ENCODE data around the gene SYN1.

SYN1 gene

DNA sequence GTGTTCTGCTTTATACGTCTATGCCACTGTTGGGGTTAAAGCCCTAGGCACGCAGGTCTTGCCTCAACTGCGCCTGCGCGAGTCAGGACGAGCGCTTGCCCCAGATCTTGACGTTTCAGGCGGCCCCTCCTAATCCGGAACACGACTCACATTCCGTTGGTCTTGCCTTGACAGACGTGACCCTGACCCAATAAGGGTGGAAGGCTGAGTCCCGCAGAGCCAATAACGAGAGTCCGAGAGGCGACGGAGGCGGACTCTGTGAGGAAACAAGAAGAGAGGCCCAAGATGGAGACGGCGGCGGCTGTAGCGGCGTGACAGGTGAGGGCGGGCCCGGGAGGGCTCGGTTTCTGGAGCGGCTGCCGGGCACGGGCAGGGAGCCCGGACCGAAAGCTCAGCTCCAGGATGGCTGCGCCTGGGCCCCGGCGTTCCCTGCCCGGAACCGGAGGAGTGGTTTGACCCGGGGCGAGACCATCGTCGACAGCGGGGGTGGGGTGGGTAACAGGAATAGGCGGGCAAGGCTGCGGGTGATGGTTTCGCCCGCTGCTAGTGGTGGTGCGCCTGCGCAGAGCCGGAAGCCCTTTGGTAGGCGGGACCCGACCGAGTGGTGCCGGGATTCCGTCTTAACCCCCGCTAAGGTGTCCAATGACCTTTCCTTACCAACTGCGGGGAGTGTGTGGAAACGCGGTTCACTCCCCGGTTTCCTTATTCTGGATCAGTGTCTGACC is 58.6 kb downstream of the SYN1 start, which contains the start of gene ARAF:
ARAF (plus strand) TSS at position 272 of the 725 bp plus-strand sequence. CDS start 1,763 bp downstream, outside the sequence.
- DNase-seq (ENCODE audit: low spot score in 2 of 2) (peak; percentile 81 to 95), ATAC-seq (peak; percentile 90)
- Mint-ChIP-seq H3K4me3 (peak within 1 kb of the TSS; percentile 89), H3K27ac (peak within 1 kb of the TSS; percentile 98), H3K36me3 (peaks cover 52% of the 10 kb centered on the region), H3K9me3 (no peaks in the 10 kb centered on the region), H3K4me1 (peaks cover 43% of the 10 kb centered on the region)

GRCh38 chrX:47560179-47560933 is 59.3 kb downstream of the SYN1 start:
- DNase-seq (ENCODE audit: low spot score in 2 of 2) (no peak), ATAC-seq (no peak)
- peak overlapping the region; percentile 98 for H3K27ac Mint-ChIP-seq
- H3K4me3 Mint-ChIP-seq = peak overlapping the region; percentile 89
- peaks cover 50% of the 10 kb centered on the region for H3K36me3 Mint-ChIP-seq
- peaks cover 48% of the 10 kb centered on the region for H3K4me1 Mint-ChIP-seq
- no peaks in the 10 kb centered on the region for H3K9me3 Mint-ChIP-seq

- Mint-ChIP-seq H3K4me3 (no peak overlapping the region), H3K27ac (no peak overlapping the region), H3K4me1 (peaks cover 35% of the 10 kb centered on the region), H3K36me3 (peaks cover 31% of the 10 kb centered on the region), H3K9me3 (no peaks in the 10 kb centered on the region)
- no peak for DNase-seq (ENCODE audit: low spot score in 2 of 2)
- no peak for ATAC-seq
Measured at GRCh38 chrX:47558436-47558835, 61.2 kb downstream of the SYN1 start.

DNA sequence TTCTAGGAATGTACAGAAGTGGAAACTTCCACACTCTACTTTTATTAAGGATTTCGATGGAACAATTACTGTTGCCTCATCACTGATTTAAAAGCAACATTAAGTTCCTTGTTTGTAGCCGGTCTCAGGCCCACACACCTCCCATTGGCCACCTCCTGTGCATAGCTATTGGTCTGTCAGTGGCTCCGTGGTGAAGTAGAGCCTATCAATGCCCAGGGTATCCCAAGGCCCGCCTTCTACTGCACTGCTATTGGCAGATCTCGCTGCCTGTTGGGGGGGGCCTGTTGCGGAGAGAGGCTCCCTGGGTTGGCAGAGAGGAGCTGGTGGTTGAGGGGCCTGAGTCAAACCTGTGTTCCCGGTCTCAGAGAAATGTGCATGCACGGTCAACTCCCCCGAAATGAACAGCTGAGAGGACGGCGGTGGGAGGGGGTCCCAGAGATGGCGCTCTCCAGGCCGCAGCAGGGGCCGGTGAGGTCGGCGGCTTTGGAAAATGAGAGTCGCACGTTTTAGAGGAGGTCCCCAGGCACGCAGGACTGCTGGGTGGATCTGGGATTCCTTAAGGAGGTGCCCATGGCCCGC is 63.5 kb downstream of the SYN1 start:
- peaks cover 8% of the 10 kb centered on the region for H3K36me3 Mint-ChIP-seq
- H3K4me1 Mint-ChIP-seq = peaks cover 17% of the 10 kb centered on the region
- peak overlapping the region; percentile 89 for H3K27ac Mint-ChIP-seq
- ATAC-seq = peak; percentile 92
- DNase-seq (ENCODE audit: low spot score in 2 of 2) = peak; percentile 38 to 81
- no peaks in the 10 kb centered on the region for H3K9me3 Mint-ChIP-seq
- peak overlapping the region; percentile 78 for H3K4me3 Mint-ChIP-seq

- H3K4me1 Mint-ChIP-seq = no peaks in the 10 kb centered on the region
- DNase-seq (ENCODE audit: low spot score in 2 of 2) (no peak), ATAC-seq (no peak)
- no peak overlapping the region for H3K4me3 Mint-ChIP-seq
- H3K27ac Mint-ChIP-seq = no peak overlapping the region
- H3K36me3 Mint-ChIP-seq = no peaks in the 10 kb centered on the region
- no peaks in the 10 kb centered on the region for H3K9me3 Mint-ChIP-seq
Measured at GRCh38 chrX:47543496-47543895, 76.2 kb downstream of the SYN1 start.

DNA sequence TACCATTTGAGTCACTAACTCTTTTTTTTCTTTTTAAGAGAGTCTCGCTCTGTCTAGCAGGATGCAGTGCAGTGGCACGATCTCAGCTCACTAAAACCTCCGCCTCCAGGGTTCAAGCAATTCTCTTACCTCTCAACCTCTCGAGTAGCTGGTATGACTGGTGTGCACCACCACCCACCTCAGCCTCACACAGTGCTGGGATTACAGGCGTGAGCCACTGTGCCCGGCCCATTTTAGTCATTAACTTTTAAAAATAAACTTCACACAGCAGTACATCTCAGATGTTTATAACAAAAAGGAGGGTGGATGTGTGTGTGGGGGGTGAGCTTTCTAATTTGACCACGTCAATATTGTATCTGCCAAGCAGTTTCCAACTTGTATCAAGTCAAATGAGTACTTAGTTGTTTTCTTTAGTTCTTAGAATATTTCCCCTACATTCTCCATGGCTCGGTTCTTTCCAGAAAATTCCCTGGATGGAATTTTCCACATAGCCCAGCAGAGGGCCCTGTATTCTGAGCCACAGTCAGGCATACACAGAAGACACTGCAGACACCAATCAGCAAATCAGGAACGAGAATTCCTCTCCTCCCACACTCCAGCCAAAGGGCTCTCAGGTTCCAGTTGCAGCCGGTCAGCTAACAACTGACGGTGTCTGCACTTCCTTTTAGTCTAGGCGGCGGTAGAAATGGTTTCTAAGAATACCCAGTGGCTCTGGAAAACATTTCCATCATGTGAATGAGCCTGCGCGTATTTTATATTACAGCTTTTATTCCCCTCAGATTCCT is 78.7 kb downstream of the SYN1 start:
- H3K4me3 Mint-ChIP-seq = no peak overlapping the region
- DNase-seq (ENCODE audit: low spot score in 2 of 2) (no peak), ATAC-seq (peak; percentile 81)
- H3K9me3 Mint-ChIP-seq = no peaks in the 10 kb centered on the region
- no peak overlapping the region for H3K27ac Mint-ChIP-seq
- no peaks in the 10 kb centered on the region for H3K36me3 Mint-ChIP-seq
- H3K4me1 Mint-ChIP-seq = no peaks in the 10 kb centered on the region

- DNase-seq (ENCODE audit: low spot score in 2 of 2) (no peak), ATAC-seq (no peak)
- H3K27ac Mint-ChIP-seq = no peak overlapping the region
- no peak overlapping the region for H3K4me3 Mint-ChIP-seq
- no peaks in the 10 kb centered on the region for H3K36me3 Mint-ChIP-seq
- H3K9me3 Mint-ChIP-seq = no peaks in the 10 kb centered on the region
- no peaks in the 10 kb centered on the region for H3K4me1 Mint-ChIP-seq
Measured at GRCh38 chrX:47539860-47540259, 79.8 kb downstream of the SYN1 start.

DNA sequence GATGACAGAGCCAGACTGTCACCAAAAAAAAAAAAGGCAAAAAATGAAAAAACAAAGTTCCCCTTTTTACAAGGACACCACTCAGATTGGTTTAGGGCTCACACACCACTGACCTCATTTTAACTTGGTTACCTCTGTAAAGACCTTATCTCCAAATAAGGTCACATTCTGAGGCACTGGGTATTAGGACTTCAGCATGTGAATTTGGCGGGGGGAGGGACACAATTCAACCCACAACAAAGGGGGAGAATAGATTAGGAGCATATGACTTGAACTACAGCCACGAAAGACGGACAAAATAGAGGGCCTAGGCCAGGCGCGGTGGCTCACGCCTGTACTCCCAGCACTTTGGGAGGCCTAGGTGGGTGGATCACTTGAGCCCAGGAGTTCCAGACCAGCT is 89.6 kb downstream of the SYN1 start:
- H3K4me1 Mint-ChIP-seq = no peaks in the 10 kb centered on the region
- ATAC-seq (no peak), DNase-seq (ENCODE audit: low spot score in 2 of 2) (no peak)
- no peak overlapping the region for H3K4me3 Mint-ChIP-seq
- H3K27ac Mint-ChIP-seq = no peak overlapping the region
- no peaks in the 10 kb centered on the region for H3K36me3 Mint-ChIP-seq
- H3K9me3 Mint-ChIP-seq = no peaks in the 10 kb centered on the region

DNA sequence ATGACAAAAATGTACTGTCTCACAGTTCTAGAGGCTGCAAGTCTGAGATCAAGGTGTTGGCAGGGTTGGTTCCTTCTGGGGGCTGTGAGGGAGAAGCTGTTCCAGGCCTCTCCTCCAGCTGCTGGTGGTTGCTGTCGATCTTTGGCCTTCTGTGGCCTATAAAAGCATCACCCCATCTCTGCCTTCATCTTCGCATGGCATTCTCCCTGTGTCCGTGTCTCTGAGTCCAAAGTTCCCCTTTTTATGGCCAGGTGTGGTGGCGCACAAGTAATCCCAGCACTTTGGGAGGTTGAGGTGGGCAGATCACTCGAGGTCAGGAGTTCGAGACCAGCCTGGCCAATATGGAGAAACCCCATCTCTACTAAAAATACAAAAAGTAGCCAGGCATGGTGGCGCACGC is 90.1 kb downstream of the SYN1 start:
- Mint-ChIP-seq H3K36me3 (no peaks in the 10 kb centered on the region), H3K9me3 (no peaks in the 10 kb centered on the region), H3K27ac (no peak overlapping the region), H3K4me3 (no peak overlapping the region), H3K4me1 (no peaks in the 10 kb centered on the region)
- DNase-seq (ENCODE audit: low spot score in 2 of 2) (no peak), ATAC-seq (no peak)

DNA sequence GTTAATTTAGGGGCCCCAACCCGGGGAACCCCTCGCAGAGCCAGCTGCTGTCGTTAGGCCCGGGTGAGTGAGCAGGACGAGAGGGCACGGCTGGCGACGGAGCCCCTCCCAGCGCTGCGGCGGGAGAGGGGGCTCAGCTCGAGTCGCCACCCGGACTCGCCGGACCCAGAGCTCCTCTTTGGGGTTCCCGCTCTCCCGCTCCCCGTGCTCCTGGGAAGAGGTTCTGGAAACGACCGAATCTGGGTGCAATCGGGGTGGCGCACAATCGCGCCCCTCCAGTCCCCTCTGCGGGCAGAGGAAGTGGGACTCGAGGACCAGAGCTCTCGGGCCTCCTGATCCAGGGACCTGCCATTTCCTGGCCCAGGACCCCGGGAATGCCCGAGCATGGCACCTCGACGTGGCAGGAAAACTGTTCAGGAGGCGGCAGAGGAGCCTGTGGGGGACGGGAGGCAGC is 95.9 kb downstream of the SYN1 start:
- Mint-ChIP-seq H3K4me3 (peak overlapping the region; percentile 59), H3K36me3 (no peaks in the 10 kb centered on the region), H3K9me3 (no peaks in the 10 kb centered on the region), H3K4me1 (no peaks in the 10 kb centered on the region), H3K27ac (no peak overlapping the region)
- DNase-seq (ENCODE audit: low spot score in 2 of 2) (no peak), ATAC-seq (peak; percentile 53)

DNA sequence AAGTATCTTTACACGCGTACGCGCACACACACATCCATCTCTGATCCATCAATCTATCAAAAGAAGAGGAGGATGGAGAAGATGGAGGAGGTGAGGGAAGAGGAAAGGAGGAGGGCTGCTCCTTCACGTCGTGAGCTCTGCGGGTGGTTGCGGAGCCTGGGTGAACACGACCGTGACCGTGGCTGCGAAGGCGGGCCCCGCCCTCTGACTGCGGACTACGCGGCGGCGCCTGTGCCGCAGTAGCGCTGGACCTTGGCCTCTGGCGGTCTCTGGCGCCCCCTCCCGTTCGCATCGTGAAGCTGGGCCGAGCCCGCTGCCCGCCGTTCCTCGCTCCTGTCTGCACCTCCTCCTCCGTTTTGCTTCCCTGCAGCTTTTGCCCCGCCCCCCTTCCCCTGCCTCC is 96.4 kb downstream of the SYN1 start:
- Mint-ChIP-seq H3K36me3 (no peaks in the 10 kb centered on the region), H3K27ac (no peak overlapping the region), H3K4me3 (peak overlapping the region; percentile 59), H3K4me1 (no peaks in the 10 kb centered on the region), H3K9me3 (no peaks in the 10 kb centered on the region)
- ATAC-seq = peak; percentile 99
- DNase-seq (ENCODE audit: low spot score in 2 of 2) = peak; percentile 78 to 86

Measured in stimulated activated effector memory CD8-positive, alpha-beta T cell treated with anti-CD3 and anti-CD28 coated beads, Interleukin-12 subunit alpha, Interleukin-12 subunit beta, amount 100 ng/mL, for 72 hours (primary cell).